Ascending aorta (tissue), 2 donors: Measurements from ENCODE around the gene EML5. TPM values are rescaled to one million over a fixed set of nuclear protein-coding genes. Genes with fewer than 3 reads are reported as not detected.
"Not testable (repeated sequence)": the region's sequence is repeated elsewhere in the genome, so short reads cannot be mapped to it uniquely, and the experiment has no call there.

Experiments
- DNase-seq, 2 donors: peaks; one replicate each; pipeline ENCODE4 v3.0.0-alpha.2; 2019; ENCODE audit warnings: low spot score in 2 of 2
- H3K27ac ChIP-seq, 2 donors: fragments of 200-600 bp; sonication (generic); one replicate each; pipeline ENCODE4 v1.5.1; 2016 to 2017; ENCODE audit warnings: mild to moderate bottlenecking in 1 of 2
- H3K27me3 ChIP-seq: fragments of 200-600 bp; sonication (generic); one replicate; pipeline ENCODE4 v1.5.1; 2017
- H3K36me3 ChIP-seq, 2 donors: fragments of 200-600 bp; sonication (generic); one replicate each; pipeline ENCODE4 v1.5.1; 2016
- H3K4me1 ChIP-seq, 2 donors: fragments of 200-600 bp; sonication (generic); one replicate each; pipeline ENCODE4 v1.5.1; 2016 to 2017; ENCODE audit warnings: mild to moderate bottlenecking in 1 of 2
- H3K4me3 ChIP-seq, 2 donors: fragments of 200-600 bp; sonication (generic); one replicate each; pipeline ENCODE4 v1.5.1; 2016 to 2017; ENCODE audit warnings: mild to moderate bottlenecking in 1 of 2
- H3K9me3 ChIP-seq, 2 donors: fragments of 200-600 bp; sonication (generic); one replicate each; pipeline ENCODE4 v1.5.1; 2016
- intact Hi-C: fragments of 100-400 bp; cut with DNase I; formaldehyde crosslinking; loops from one replicate; pipeline ENCODE4 v1.15.1; 2023
- total RNA-seq: library from RNA; depleted of rRNA; stranded (reverse); fragments of >200 nt; gene quantifications from one replicate; pipeline ENCODE4 v1.1.0, GENCODE V29; 2016
- TF ChIP-seq, protein P1 (sequence below), 3 experiments: fragments of 200-600 bp in 2 of 3; fragments of 450-650 bp in 1 of 3; sonication (generic) in 2 of 3; IDR thresholded peaks; one replicate each; pipeline ENCODE4 v1.5.1; 2016 to 2019; ENCODE audit warnings: antibody characterized with exemption in 3 of 3, mild to moderate bottlenecking in 1 of 3, moderate library complexity in 1 of 3

The EML5 gene
- total RNA-seq, 1 donor from 2014 or later: 0.21 TPM

- intact Hi-C loops: loop anchor here (2.0 to 5.0 kb wide), 2 partner anchors 43 to 75 kb away; no protein-coding TSS in a partner anchor
- TF ChIP-seq, protein P1, sequence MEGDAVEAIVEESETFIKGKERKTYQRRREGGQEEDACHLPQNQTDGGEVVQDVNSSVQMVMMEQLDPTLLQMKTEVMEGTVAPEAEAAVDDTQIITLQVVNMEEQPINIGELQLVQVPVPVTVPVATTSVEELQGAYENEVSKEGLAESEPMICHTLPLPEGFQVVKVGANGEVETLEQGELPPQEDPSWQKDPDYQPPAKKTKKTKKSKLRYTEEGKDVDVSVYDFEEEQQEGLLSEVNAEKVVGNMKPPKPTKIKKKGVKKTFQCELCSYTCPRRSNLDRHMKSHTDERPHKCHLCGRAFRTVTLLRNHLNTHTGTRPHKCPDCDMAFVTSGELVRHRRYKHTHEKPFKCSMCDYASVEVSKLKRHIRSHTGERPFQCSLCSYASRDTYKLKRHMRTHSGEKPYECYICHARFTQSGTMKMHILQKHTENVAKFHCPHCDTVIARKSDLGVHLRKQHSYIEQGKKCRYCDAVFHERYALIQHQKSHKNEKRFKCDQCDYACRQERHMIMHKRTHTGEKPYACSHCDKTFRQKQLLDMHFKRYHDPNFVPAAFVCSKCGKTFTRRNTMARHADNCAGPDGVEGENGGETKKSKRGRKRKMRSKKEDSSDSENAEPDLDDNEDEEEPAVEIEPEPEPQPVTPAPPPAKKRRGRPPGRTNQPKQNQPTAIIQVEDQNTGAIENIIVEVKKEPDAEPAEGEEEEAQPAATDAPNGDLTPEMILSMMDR (IDR thresholded peaks at IDR 0.05): no peak
- no peaks in the 10 kb centered on the region for H3K36me3 ChIP-seq
- peak overlapping the region in 1 of 2 donors; percentile 81 for H3K27ac ChIP-seq
- peak overlapping the region; percentile 71 to 94 for H3K4me3 ChIP-seq
- peaks cover 3 to 8% of the 10 kb centered on the region in 2 donors for H3K4me1 ChIP-seq
- no peaks in the 10 kb centered on the region for H3K9me3 ChIP-seq
- H3K27me3 ChIP-seq: no peaks in the 10 kb centered on the region
- no peak for DNase-seq
Observed at GRCh38 chr14:88791629-88792472, 902 bp downstream of the EML5 start.

DNA sequence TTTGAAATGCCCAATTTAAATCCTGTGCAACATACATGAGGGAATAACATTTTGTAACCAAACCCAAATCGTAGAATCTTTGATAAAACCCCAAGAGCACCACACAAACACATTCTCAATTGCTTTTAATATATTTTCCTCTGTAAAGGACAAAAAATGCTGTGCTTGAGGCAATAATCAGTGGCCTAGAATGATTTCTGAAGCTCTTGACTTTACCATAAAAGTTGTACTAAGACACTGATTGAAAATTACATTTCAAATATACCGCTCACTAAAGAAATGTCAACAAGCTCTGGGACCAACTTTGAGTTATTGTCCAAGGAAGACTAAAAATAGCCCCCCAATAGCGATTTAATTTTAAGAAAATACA is 1.5 kb downstream of the EML5 start:
- TF ChIP-seq, protein P1 (IDR thresholded peaks at IDR 0.05): no peak

DNA sequence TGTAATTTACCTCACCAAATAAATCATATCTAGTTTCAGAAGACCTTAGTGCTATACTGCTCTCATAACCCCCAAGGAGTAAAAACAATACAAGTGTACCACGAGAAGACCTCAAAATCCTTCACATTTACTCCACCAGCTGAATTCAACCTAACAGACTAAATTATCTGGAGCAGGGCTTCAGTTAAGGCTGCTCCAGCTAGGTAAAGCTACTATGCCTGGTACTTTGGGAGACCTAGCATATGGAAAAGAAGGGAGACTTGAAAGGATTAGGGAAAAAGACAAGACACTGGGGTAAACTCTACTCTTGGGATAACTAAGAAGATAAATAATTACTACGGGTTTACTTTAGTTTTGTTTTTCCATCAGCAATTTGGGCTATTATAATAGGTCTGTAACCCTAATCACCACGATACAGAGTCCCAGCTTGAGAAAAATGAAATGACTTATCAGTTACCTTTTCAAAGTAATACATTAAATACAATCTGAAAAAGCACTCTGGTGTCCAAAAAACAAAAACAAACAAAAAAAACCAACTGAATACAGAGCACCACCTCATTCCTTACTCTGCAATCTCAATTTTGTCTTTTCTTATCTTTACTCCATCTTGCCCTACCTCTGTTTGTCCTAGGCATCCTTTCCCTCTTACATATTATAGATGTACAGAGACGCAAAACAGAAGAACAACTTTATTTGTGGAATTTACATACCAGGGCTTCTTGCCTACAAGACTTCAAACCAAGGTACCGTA is 2.1 kb downstream of the EML5 start:
- Histone ChIP-seq H3K4me3 (peak overlapping the region in 1 of 2 donors; percentile 71), H3K4me1 (peaks cover 3 to 8% of the 10 kb centered on the region in 2 donors), H3K27ac (no peak overlapping the region), H3K27me3 (no peaks in the 10 kb centered on the region), H3K36me3 (no peaks in the 10 kb centered on the region), H3K9me3 (no peaks in the 10 kb centered on the region)
- TF ChIP-seq, protein P1 (IDR thresholded peaks at IDR 0.05): no peak
- intact Hi-C loops: loop anchor here (5.0 kb wide), 1 partner anchor 77 kb away; no protein-coding TSS in a partner anchor
- DNase-seq: no peak

More for the DNA sequence above, 1.5 kb downstream of the EML5 start:
- H3K27ac ChIP-seq: no peak overlapping the region
- no peaks in the 10 kb centered on the region for H3K9me3 ChIP-seq
- intact Hi-C loops: loop anchor here (5.0 kb wide), 1 partner anchor 76 kb away; no protein-coding TSS in a partner anchor
- H3K4me3 ChIP-seq: peak overlapping the region; percentile 71 to 94
- H3K27me3 ChIP-seq: no peaks in the 10 kb centered on the region
- H3K4me1 ChIP-seq: peaks cover 3 to 8% of the 10 kb centered on the region in 2 donors
- DNase-seq: no peak
- no peaks in the 10 kb centered on the region for H3K36me3 ChIP-seq

DNA sequence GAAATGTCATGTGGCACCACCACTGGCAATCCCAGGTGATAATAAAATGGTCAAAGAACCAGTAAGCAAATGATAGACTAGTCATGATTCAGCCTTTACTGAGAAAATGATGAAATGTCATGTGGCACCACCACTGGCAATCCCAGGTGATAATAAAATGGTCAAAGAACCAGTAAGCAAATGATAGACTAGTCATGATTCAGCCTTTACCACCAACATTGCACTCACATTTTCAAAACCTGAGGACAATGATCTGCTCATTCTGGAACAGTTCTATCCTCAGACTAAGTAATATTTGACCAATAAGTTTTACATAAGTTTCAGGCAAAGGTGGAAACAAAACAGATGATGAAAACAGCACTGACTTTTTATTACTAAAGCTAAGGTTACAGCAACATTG is 3.2 kb downstream of the EML5 start:
- H3K4me3 ChIP-seq, H3K36me3 ChIP-seq, H3K9me3 ChIP-seq, H3K27ac ChIP-seq, DNase-seq, H3K27me3 ChIP-seq, intact Hi-C loops, H3K4me1 ChIP-seq: not testable (repeated sequence)

DNA sequence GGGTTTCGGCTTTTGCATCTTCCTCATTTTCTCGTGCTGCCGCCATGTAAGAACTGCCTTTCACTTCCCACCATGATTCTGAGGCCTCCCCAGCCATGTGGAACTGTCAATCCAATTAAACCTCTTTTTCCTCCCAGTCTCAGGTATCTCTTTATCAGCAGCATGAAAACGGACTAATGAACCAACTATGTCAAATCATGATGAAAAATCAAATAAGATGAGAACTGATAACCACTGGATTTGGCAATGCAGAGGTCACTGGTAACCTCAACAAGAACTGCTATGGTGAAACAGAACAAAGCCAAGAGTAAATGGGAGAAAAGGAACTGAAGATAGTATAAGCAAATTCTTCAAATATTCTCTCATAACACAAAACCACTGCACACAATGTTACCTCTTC is 6.0 kb downstream of the EML5 start:
- Histone ChIP-seq H3K27me3 (no peaks in the 10 kb centered on the region), H3K4me1 (peaks cover 2% of the 10 kb centered on the region in 2 donors), H3K4me3 (no peak overlapping the region), H3K9me3 (no peaks in the 10 kb centered on the region), H3K36me3 (no peaks in the 10 kb centered on the region), H3K27ac (no peak overlapping the region)
- intact Hi-C loops: no loop called here
- TF ChIP-seq, protein P1 (IDR thresholded peaks at IDR 0.05): no peak
- no peak for DNase-seq

- intact Hi-C loops: no loop called here
Observed at GRCh38 chr14:88785911-88786310, 6.8 kb downstream of the EML5 start.

More at GRCh38 chr14:88785911-88786310, 6.8 kb downstream of the EML5 start:
- no peaks in the 10 kb centered on the region for H3K4me1 ChIP-seq
- no peaks in the 10 kb centered on the region for H3K9me3 ChIP-seq
- no peak overlapping the region for H3K4me3 ChIP-seq
- DNase-seq: no peak
- H3K27me3 ChIP-seq: no peaks in the 10 kb centered on the region
- no peak overlapping the region for H3K27ac ChIP-seq
- H3K36me3 ChIP-seq: no peaks in the 10 kb centered on the region
- TF ChIP-seq, protein P1 (IDR thresholded peaks at IDR 0.05): no peak
